Measurements from ENCODE around the gene IL1A.

Gene IL1A

DNA sequence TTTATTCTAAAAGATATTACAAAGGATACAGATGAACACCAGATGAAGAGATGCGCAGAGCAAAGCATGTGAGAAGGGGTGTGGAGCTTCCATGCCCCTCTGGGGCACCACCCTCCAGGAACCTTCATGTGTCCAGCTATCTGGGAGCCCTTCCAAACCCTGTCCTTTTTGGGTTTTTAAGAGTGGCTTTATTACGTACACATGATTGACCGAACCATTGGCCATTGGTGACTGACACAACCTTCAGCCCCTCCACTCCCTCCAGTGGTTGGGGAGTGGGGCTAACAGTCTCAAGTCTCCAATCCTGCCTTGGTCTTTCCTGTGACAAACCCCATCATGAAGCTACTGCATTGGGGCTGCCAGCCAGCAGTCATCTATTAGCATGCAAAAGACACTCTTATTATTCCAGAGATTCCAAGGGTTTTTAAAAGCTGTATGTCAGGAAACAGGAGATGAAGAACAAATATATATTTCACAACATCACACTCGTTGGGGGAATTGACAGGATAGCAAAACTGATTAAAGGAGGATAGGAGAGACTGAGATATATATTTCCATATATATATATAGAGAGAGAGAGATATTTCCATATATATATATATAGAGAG is 32.9 kb upstream of the IL1A start:
- no peak for DNase-seq

- DNase-seq, result no peak
Observed at GRCh38 chr2:112814278-112814677, 30.0 kb upstream of the IL1A start.

GRCh38 chr2:112813280-112813966 is 29.1 kb upstream of the IL1A start:
- DNase-seq, result no peak

DNA sequence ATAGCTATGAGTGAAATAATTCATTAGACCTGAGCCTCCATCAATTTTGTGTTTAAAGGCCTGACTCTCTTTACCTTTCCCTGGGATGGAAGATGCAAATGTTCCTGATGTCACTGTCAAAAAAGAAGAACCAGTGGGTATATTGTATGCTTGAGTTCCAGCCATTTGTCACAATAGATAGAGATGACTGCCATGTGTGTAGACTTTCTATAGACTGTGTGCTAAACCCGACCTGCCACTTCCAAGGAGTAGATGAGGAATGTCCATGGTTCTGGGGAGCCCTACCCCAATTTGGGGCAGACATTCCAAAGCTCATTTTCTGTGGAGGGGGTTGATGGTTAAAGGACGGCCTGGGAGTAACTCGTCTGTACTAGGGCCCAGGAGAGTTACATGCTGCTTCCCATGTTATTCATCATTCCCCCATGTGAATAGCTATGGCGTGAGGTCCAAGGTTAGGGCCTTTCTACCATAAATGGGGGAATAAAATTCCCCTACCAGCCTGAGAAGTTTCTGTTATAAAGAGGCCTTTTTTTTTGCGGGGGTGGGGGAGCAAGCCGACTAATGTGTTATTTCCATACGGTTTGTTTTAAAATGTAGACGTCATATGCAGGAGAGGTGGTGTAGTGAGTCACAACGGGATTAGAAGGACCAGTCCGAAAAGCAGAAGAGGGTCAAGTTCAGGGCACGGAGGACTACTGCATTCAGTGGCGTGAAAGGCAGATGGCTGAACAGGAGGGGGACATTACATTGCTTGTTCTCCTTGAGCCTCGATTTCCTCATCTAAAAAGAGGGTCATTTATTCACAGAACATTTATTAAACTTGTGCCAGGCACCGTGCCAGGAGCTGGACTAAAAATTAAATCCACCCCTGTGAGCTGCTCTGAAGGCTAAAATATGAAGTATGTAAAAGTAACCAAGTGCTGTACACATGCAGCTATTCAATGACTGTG is 28.3 kb upstream of the IL1A start:
- no peak for DNase-seq

DNA sequence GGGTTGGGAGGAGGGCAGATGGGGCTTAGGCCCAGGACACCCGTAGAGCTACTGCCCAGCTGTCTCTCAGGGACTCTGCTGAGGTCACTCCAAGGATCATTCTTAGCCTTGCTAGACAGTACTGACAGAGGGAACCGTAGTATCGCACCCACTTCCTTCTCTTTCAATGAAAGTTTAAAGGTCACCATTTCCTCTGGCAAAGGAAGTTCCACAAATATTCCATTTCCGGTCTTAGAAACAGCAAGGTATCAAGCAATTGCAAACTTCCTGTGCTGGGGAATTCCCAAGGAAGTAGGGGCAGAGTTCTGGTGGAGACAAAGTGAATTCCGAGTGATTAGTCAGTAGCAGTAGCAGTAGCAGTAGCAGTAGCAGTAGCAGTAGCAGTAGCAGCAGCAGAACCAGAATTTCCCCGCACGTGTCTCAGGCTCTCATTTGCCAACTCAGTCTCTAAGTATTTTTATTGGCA is 27.6 kb upstream of the IL1A start:
- DNase-seq, result no peak

DNA sequence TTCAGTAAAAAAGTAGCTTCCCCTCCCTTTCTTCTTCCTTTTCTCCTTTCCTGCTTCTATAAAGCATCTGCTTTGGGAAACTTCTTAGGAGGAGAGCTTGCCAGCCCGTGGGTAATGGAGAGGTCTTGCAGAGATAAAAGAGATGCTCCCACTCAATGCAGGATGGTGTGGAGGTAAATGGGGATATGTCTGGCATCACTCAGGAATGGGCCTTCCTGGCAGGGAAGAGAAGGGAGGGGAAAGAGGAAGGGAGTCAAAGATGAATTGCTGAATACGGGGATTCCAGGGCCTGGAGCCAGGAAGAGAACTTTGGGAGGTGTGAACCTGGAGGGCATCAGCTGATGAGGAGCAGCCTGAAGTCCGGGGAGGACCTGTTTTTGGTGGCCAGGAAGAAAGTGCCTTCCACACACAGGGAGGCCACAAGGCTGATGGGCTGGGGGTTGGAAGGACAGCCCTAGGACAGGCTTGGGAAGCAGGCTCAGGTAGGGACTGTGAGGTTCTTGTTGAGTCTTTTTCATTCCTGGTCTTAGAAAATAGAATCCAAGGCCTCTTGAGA is 27.1 kb upstream of the IL1A start:
- DNase-seq, result no peak

DNA sequence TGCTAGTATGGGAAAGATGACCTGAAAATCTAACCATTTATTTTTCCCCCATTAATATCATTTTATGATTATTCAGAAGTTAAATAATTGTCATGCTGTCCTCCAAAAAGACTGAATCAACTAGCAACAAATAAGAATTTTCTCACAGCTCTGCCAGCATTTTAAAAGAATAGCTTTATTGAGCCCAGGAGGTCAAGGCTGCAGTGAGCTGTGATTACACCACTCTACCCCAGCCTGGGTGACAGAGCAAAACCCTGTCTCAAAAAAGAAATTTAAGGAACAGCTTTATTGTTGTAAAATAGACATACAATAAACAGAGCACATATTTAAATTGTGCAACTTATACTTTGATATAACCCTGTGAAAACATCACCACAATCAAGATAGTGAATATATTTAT is 24.8 kb upstream of the IL1A start:
- DNase-seq, result no peak

DNA sequence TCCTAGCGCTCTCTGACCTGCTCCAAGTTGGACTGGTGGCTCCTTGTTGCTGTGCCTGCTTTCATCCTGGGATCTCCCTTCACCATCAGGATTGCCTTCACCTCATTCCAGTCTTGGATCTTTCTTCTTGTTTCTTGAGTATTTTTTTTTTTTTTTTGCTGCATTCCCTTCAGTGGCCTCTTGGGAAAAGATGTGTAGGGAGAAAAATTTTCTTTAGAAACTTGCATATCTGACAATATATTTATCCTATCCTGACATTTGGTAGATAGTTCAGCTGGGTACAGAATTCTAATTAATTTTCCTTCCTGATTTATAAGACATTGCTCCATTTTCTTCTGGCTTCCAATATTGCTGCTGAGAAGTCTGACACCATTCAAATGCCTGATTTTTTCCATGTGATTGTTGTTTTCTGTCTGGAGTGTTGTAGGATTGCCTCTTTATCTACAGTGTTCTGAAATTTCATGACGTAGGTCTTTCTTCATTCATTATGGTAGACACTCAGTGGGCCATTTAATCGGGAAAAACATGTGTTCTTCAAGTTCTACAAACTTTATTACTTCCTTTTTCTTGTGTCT is 23.0 kb upstream of the IL1A start:
- DNase-seq, result no peak

GRCh38 chr2:112805542-112805941 is 21.2 kb upstream of the IL1A start:
- DNase-seq, result no peak

DNA sequence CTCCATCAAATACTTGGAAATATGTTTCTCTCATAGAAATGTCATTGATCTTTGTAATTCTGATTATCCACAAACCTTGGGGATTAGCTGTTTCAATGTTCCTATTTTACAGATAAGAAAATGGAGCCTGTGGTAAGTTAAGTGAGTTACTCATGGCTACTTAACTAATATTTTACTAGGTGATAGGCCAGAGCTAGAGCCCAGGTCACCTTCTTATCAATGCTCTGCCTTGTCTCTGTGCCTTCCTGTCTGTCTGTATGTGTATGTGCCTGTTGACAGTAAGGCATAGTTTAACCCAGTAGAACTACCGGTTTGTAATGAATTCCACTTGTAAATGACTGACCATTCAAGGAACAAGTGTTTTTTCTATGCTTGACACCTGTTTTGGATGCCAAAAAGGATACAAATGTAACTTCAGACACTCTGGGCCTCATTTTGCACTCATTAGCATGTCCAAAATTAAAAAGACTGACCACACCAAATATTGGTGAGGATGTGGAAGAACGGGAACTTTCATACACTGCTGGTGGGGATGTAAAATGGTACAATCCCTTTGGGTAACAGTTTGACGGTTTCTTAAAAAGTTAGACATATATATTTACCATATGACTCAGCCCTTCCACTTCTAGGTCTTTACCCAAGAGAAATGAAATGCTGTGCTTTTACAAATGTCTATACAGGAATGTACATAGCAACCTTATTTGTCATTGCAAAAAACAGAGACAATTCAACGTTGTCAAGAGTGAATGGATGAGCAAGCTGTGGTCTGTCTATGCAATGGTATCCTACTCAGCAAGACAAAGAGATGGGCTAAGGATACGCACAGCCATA is 19.6 kb upstream of the IL1A start:
- no peak for DNase-seq

DNA sequence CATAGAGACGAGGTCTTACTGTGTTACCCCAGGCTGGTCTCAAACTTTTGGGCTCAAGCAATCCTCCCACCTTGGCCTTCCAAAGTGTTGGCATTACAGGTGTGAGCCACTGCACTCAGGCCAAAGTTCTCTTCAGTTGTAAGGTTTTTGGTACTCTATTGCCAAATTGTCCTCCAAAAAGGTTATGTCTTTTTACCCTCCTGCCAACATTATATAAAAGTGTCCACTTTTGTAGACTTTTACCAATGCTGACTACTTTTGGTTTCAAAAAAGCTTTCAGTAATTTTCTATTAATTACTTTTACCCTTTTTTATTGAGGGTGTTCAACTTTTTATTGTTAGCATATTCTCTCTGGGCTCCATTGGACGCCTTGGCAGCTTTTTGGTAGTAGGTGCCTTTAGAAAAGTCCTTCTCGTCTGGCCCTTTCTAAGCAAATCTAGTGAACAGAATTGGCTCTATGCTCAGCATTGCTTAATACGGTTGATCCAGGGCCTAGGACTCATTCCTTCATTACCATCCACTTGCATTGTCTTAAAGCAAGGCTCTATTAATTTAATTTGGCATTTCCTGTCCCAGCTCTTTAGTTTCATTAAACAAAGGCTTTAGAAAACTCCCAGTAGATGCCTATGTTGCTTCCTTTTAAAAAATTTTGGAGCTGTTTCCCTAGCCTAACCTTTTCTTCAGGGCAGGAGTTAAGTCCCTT is 16.7 kb upstream of the IL1A start:
- no peak for DNase-seq

DNA sequence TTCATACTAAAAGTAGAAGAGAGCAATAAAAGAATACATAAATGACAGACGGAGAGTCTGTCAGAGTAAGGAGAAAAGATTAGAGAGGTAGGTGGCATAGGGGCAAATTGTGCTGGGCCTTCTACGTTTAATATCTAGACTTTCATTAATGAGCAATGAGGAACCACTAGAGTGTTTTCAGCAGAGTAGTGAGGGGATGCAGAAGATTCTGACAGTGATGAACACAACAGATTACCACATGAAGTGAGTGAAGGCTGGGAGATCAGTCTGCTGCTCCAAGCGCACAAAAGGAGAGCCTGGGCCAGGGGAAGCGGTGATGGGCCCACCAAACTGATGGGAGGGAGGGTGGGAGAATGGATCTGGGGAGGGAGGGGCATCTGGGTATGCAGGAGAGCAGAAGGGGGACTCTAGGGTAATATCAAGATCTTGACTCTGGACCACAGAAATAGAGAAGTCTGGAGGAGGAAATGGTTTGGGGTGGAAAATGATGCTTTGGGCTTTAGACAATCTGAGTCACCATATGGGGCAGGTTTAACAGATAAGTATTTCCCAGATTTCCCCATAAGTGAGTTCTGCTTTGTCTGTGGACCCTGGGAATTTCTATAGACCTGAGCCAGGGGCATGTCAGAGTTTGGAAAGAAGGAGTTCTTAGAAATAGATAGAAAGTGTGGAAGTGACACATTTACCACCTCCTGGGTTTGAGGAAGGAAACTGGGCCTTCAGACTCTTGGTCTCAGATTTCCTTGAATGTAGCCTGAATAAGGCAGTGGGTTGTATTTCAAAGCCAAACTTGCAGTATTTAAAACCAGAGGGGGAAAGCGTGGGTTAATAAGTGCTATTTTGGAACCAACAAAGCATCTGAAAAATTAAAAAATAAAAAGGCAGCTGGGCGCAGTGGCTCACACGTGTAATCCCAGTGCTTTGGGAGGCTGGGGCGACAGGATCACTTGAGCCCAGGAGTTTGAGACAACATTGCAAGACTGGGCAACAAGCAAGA is 15.0 kb upstream of the IL1A start:
- no peak for DNase-seq

DNA sequence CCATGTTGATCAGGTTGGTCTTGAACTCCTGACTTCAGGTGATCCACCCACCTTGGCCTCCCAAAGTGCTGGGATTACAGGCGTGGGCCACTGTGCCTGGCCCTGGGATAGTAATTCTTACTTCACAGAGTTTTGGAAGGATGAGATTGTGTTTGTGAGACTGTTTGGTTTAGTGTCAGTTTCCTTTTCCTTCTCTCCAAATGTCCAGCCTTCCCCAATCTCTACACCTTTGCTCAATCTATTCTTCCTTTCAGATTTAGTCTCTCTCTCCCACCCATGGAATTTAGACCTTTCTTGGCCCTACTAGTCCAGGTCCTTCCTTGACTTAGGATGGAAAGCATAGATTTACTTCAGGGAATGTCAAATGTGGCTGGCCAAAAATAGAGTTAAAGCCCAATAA is 12.2 kb upstream of the IL1A start:
- no peak for DNase-seq

DNA sequence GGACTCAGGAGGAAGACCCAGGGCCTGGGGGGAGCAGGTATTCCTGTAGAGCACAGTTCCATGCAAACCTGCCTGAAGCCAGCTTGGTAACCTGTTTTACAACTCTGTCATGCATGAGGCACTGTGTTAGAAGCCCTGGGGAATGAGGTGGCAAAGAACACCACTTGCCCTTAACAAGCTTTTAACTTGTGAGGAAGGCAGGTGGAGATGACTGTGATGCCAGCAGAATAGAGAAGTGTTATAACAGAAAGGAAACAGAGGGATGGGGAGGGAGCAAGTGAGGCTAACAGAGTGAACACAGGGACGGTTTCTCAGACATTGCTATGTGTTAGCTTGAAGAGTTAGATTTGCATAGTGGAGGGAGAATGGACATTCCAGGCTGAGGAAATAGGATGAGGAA is 11.5 kb upstream of the IL1A start:
- peak; percentile 58 for DNase-seq

- DNase-seq, result no peak
Observed at GRCh38 chr2:112794841-112795240, 10.5 kb upstream of the IL1A start.

DNA sequence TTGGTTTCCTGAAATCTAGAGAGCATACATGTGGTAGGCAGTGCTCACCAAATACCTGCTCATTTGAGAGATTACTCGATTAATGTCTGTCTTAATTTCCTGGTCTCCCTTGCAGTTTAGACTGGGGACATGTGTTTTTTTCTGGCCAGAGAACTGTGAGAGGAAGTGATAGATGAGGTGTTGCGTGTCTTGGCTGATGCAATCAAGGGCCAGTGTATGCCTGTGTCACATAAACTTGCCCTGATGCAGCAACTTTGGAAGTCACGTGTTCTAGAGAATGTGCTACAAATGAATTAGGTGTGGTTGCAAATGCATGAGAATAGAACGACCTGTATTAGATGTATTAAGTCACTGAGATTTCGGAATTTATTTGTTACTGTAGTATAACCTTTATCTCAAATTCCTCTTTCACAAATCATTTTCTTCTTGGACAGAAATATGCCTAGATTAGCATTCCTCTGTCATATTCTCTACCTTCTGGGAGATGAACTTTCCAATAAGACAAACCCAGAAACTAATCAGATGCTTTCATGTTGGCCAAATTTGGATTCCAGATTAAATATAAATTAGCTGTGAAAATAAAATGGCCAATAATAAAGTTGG is 9.9 kb upstream of the IL1A start:
- no peak for DNase-seq

- DNase-seq, result no peak
Observed at GRCh38 chr2:112793449-112793978, 9.2 kb upstream of the IL1A start.

GRCh38 chr2:112792419-112792818 is 8.1 kb upstream of the IL1A start:
- no peak for DNase-seq

DNA sequence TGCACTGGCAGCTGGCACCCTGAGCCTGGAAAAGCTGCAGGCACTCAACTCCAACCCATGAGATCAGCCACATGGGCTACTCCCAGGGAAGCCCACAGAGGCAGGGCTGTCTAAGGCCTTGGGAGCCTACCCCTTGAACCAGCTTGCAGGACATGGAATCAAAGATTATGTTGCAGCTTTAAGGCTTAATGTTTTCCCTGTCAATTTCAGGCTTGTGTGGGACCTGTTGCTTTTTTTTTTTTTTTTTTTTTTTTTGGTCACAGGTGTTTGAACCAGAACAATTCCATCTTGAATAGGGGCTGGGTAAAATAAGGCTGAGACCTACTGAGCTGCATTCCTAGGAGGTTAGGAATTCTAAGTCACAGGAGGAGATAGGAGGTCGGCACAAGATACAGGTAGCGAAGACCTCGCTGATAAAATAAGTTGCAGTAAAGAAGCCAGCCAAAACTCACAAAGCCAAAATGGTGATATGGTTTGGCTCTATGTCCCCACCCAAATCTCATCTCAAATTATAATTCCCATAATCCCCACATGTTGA is 7.5 kb upstream of the IL1A start:
- DNase-seq, result no peak

Data from NCI-H510A (cell line).